Measurements from ENCODE around the gene SERPIND1. TPM values are rescaled to one million over a fixed set of nuclear protein-coding genes. Genes with fewer than 3 reads are reported as not detected.
"Not testable (repeated sequence)": the region's sequence is repeated elsewhere in the genome, so short reads cannot be mapped to it uniquely, and the experiment has no call there.

Gene SERPIND1
- total and polyA plus RNA-seq, 4 experiments from 2014 or later, result 0.07 to 0.29 TPM; not detected in 2

- H3K4me3 ChIP-seq (ENCODE audit: low read length in 2 of 2), result no peak overlapping the region
- ChIA-PET CTCF (ENCODE audit: partially characterized antibody) (interaction anchor here (0.9 to 1.3 kb wide), 2 partner anchors 17 to 20 kb away, joined by 3 to 8 read pairs; no protein-coding TSS in a partner anchor), POLR2A (ENCODE audit: partially characterized antibody) (no interaction called here)
- Mint-ChIP-seq H3K4me1 (peaks cover 1 to 4% (median 3%) of the 10 kb centered on the region in 4 donors), H3K4me3 (no peak overlapping the region), H3K27me3 (no peaks in the 10 kb centered on the region), H3K27ac (no peak overlapping the region), H3K36me3 (peaks cover 43 to 62% of the 10 kb centered on the region in 2 donors), H3K9me3 (no peaks in the 10 kb centered on the region)
- intact Hi-C loops (cut with micrococcal nuclease), result no loop called here
- no peaks in the 10 kb centered on the region for H3K27me3 ChIP-seq (ENCODE audit: insufficient read depth, low read length)
- no peaks in the 10 kb centered on the region for H3K9me3 ChIP-seq (ENCODE audit: control insufficient read depth in 1 of 2, low read length in 2 of 2)
- H3K36me3 ChIP-seq (ENCODE audit: insufficient read depth, low read length), result peaks cover 49% of the 10 kb centered on the region
- no peak for DNase-seq
- H3K27ac ChIP-seq (ENCODE audit: low read depth, low read length), result no peak overlapping the region
- no peaks in the 10 kb centered on the region for H3K4me1 ChIP-seq (ENCODE audit: insufficient read depth, low read length)
Observed at GRCh38 chr22:20764471-20764720, 9.5 kb upstream of the SERPIND1 start.

GRCh38 chr22:20764729-20765128, 9.2 kb upstream of the SERPIND1 start:
- ChIA-PET CTCF (ENCODE audit: partially characterized antibody) (interaction anchor here (1.3 kb wide), 1 partner anchor 17 kb away, joined by 8 read pairs; no protein-coding TSS in a partner anchor), POLR2A (ENCODE audit: partially characterized antibody) (no interaction called here)
- Histone ChIP-seq H3K9me3 (ENCODE audit: control insufficient read depth in 1 of 2, low read length in 2 of 2) (no peaks in the 10 kb centered on the region), H3K27me3 (ENCODE audit: insufficient read depth, low read length) (no peaks in the 10 kb centered on the region), H3K27ac (ENCODE audit: low read depth, low read length) (no peak overlapping the region), H3K4me1 (ENCODE audit: insufficient read depth, low read length) (no peaks in the 10 kb centered on the region), H3K36me3 (ENCODE audit: insufficient read depth, low read length) (peaks cover 49% of the 10 kb centered on the region), H3K4me3 (ENCODE audit: low read length in 2 of 2) (no peak overlapping the region)
- intact Hi-C loops (cut with micrococcal nuclease), result no loop called here
- Mint-ChIP-seq H3K4me1 (peaks cover 1 to 4% (median 3%) of the 10 kb centered on the region in 4 donors), H3K27ac (no peak overlapping the region), H3K36me3 (peaks cover 46 to 64% of the 10 kb centered on the region in 2 donors), H3K4me3 (no peak overlapping the region), H3K9me3 (no peaks in the 10 kb centered on the region), H3K27me3 (no peaks in the 10 kb centered on the region)
- no peak for DNase-seq

GRCh38 chr22:20765938-20766337, 8.0 kb upstream of the SERPIND1 start:
- Mint-ChIP-seq H3K4me1 (peaks cover 1 to 4% (median 3%) of the 10 kb centered on the region in 4 donors), H3K9me3 (no peaks in the 10 kb centered on the region), H3K27ac (peak overlapping the region in 2 of 7 donors; percentile 64 to 70), H3K4me3 (no peak overlapping the region), H3K27me3 (no peaks in the 10 kb centered on the region), H3K36me3 (peaks cover 43 to 63% of the 10 kb centered on the region in 2 donors)
- DNase-seq, result no peak
- H3K4me3 ChIP-seq (ENCODE audit: low read length in 2 of 2), result no peak overlapping the region
- ChIA-PET CTCF (ENCODE audit: partially characterized antibody) (interaction anchor here (0.6 kb wide), 1 partner anchor 269 kb away, joined by 3 read pairs; no protein-coding TSS in a partner anchor), POLR2A (ENCODE audit: partially characterized antibody) (no interaction called here)
- no peaks in the 10 kb centered on the region for H3K27me3 ChIP-seq (ENCODE audit: insufficient read depth, low read length)
- no peaks in the 10 kb centered on the region for H3K9me3 ChIP-seq (ENCODE audit: control insufficient read depth in 1 of 2, low read length in 2 of 2)
- intact Hi-C loops (cut with micrococcal nuclease), result no loop called here
- no peaks in the 10 kb centered on the region for H3K4me1 ChIP-seq (ENCODE audit: insufficient read depth, low read length)
- peaks cover 38% of the 10 kb centered on the region for H3K36me3 ChIP-seq (ENCODE audit: insufficient read depth, low read length)
- H3K27ac ChIP-seq (ENCODE audit: low read depth, low read length), result no peak overlapping the region

GRCh38 chr22:20766530-20766929, 7.4 kb upstream of the SERPIND1 start:
- Mint-ChIP-seq H3K27me3 (no peaks in the 10 kb centered on the region), H3K4me3 (no peak overlapping the region), H3K4me1 (peaks cover 1 to 4% (median 3%) of the 10 kb centered on the region in 4 donors), H3K36me3 (peaks cover 38 to 58% of the 10 kb centered on the region in 2 donors), H3K9me3 (no peaks in the 10 kb centered on the region), H3K27ac (no peak overlapping the region)
- H3K27me3 ChIP-seq (ENCODE audit: insufficient read depth, low read length), result no peaks in the 10 kb centered on the region
- H3K9me3 ChIP-seq (ENCODE audit: control insufficient read depth in 1 of 2, low read length in 2 of 2), result no peaks in the 10 kb centered on the region
- DNase-seq, result no peak
- no peak overlapping the region for H3K27ac ChIP-seq (ENCODE audit: low read depth, low read length)
- H3K4me1 ChIP-seq (ENCODE audit: insufficient read depth, low read length), result no peaks in the 10 kb centered on the region
- H3K36me3 ChIP-seq (ENCODE audit: insufficient read depth, low read length), result peaks cover 36% of the 10 kb centered on the region
- intact Hi-C loops (cut with micrococcal nuclease), result no loop called here
- POLR2A ChIA-PET (ENCODE audit: partially characterized antibody), result no interaction called here
- H3K4me3 ChIP-seq (ENCODE audit: low read length in 2 of 2), result no peak overlapping the region
- CTCF ChIA-PET (ENCODE audit: partially characterized antibody), result no interaction called here

GRCh38 chr22:20769496-20769826, 4.5 kb upstream of the SERPIND1 start:
- not testable (repeated sequence) for H3K27me3 ChIP-seq (ENCODE audit: insufficient read depth, low read length); DNase-seq
- CTCF ChIA-PET (ENCODE audit: partially characterized antibody), result interaction anchor here (1.2 kb wide), 1 partner anchor 15 kb away, joined by 3 read pairs; no protein-coding TSS in a partner anchor

GRCh38 chr22:20771918-20772625, 1.8 kb upstream of the SERPIND1 start:
- POLR2A ChIA-PET (ENCODE audit: partially characterized antibody), result no interaction called here
- peaks cover 6% of the 10 kb centered on the region for H3K4me1 ChIP-seq (ENCODE audit: insufficient read depth, low read length)
- peaks cover 0 to 4% (median 3%) of the 10 kb centered on the region in 4 donors for H3K4me1 Mint-ChIP-seq
- no peak overlapping the region for H3K4me3 ChIP-seq (ENCODE audit: low read length in 2 of 2)
- CTCF ChIA-PET (ENCODE audit: partially characterized antibody), result no interaction called here
- intact Hi-C loops (cut with micrococcal nuclease), result no loop called here
- DNase-seq, result no peak
- H3K4me3 Mint-ChIP-seq, result no peak overlapping the region
- peaks cover 5% of the 10 kb centered on the region for H3K36me3 ChIP-seq (ENCODE audit: insufficient read depth, low read length)
- no peaks in the 10 kb centered on the region for H3K27me3 Mint-ChIP-seq
- peak overlapping the region in 2 of 7 donors; percentile 37 to 55 for H3K27ac Mint-ChIP-seq
- H3K9me3 Mint-ChIP-seq, result no peaks in the 10 kb centered on the region
- no peaks in the 10 kb centered on the region for H3K9me3 ChIP-seq (ENCODE audit: control insufficient read depth in 1 of 2, low read length in 2 of 2)
- peaks cover 21 to 44% of the 10 kb centered on the region in 2 donors for H3K36me3 Mint-ChIP-seq
- no peaks in the 10 kb centered on the region for H3K27me3 ChIP-seq (ENCODE audit: insufficient read depth, low read length)
- no peak overlapping the region for H3K27ac ChIP-seq (ENCODE audit: low read depth, low read length)

More at GRCh38 chr22:20769496-20769826, 4.5 kb upstream of the SERPIND1 start:
- H3K27ac Mint-ChIP-seq; H3K4me3 ChIP-seq (ENCODE audit: low read length in 2 of 2); H3K27ac ChIP-seq (ENCODE audit: low read depth, low read length); H3K9me3 ChIP-seq (ENCODE audit: control insufficient read depth in 1 of 2, low read length in 2 of 2); H3K4me3 Mint-ChIP-seq; H3K4me1 Mint-ChIP-seq; intact Hi-C loops (cut with micrococcal nuclease); H3K4me1 ChIP-seq (ENCODE audit: insufficient read depth, low read length); H3K9me3 Mint-ChIP-seq; POLR2A ChIA-PET (ENCODE audit: partially characterized antibody); H3K27me3 Mint-ChIP-seq: not testable (repeated sequence)
- H3K36me3 Mint-ChIP-seq, result peaks cover 35 to 46% of the 10 kb centered on the region in 2 donors
- peaks cover 19% of the 10 kb centered on the region for H3K36me3 ChIP-seq (ENCODE audit: insufficient read depth, low read length)

GRCh38 chr22:20774882-20775281, 969 bp downstream of the SERPIND1 start:
- intact Hi-C loops (cut with micrococcal nuclease), result no loop called here

More at GRCh38 chr22:20774882-20775281, 969 bp downstream of the SERPIND1 start:
- Mint-ChIP-seq H3K27me3 (no peaks in the 10 kb centered on the region), H3K4me3 (no peak overlapping the region), H3K36me3 (peaks cover 22 to 55% of the 10 kb centered on the region in 2 donors), H3K9me3 (no peaks in the 10 kb centered on the region), H3K27ac (no peak overlapping the region), H3K4me1 (peaks cover 0 to 5% (median 0%) of the 10 kb centered on the region in 4 donors)
- CTCF ChIA-PET (ENCODE audit: partially characterized antibody), result no interaction called here
- DNase-seq, result no peak
- no peak overlapping the region for H3K27ac ChIP-seq (ENCODE audit: low read depth, low read length)
- H3K36me3 ChIP-seq (ENCODE audit: insufficient read depth, low read length), result peaks cover 9% of the 10 kb centered on the region
- no peaks in the 10 kb centered on the region for H3K27me3 ChIP-seq (ENCODE audit: insufficient read depth, low read length)
- no peaks in the 10 kb centered on the region for H3K9me3 ChIP-seq (ENCODE audit: control insufficient read depth in 1 of 2, low read length in 2 of 2)
- no peak overlapping the region for H3K4me3 ChIP-seq (ENCODE audit: low read length in 2 of 2)
- POLR2A ChIA-PET (ENCODE audit: partially characterized antibody), result no interaction called here
- peaks cover 17% of the 10 kb centered on the region for H3K4me1 ChIP-seq (ENCODE audit: insufficient read depth, low read length)
